Left ventricle myocardium superior (tissue), 1 donor: Measurements from ENCODE around the gene CFAP300. TPM values are rescaled to one million over a fixed set of nuclear protein-coding genes. Genes with fewer than 3 reads are reported as not detected.
A peak's percentile ranks its signal among the peaks of the same experiment; 100 is the strongest.

Experiments
- ATAC-seq: fragments of 200-7000 bp; cut with Tn5 transposase; one replicate; pipeline ENCODE4 v1.9.1; 2020; ENCODE audit warnings: mild to moderate bottlenecking, moderate library complexity
- DNase-seq: peaks from one replicate; pipeline ENCODE4 v3.0.0-alpha.2; 2020
- intact Hi-C: fragments of 100-400 bp; cut with micrococcal nuclease; formaldehyde crosslinking; loops from one replicate; pipeline ENCODE4 v1.11.0; 2022
- total RNA-seq: library from RNA; stranded (reverse); fragmentation: NEBNext Ultra II Directional; extraction: Animal tissue kit (Norgen Biotek cat#: 25700); gene quantifications from one replicate; pipeline ENCODE4 v1.2.1, GENCODE V29; 2021
- donor health status: DM: no; HTN: yes; CAD: no; lungs with severe emphysema.

The CFAP300 gene
- total RNA-seq, 1 donor from 2014 or later = 0.20 TPM

DNA sequence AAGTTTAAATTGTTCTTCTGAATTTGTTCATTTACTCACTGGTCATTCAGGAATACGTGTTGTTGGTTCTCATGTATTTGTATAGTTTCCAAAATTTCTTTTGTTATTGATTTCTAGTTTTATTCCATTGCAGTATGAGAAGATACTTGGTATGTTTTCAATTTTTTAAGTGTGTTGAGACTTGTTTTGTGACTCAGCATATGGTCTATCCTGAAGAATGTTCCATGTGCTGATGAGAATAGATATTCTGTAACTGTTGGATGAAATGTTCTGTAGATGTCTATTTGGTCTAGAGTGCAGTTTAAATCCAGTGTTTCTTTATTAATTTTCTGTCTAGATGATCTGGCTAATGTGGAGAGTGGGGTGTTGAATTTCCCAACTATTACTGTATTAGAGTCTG is 23.5 kb downstream of the CFAP300 start:
- intact Hi-C loops = no loop called here
- ATAC-seq = no peak
- no peak for DNase-seq

DNA sequence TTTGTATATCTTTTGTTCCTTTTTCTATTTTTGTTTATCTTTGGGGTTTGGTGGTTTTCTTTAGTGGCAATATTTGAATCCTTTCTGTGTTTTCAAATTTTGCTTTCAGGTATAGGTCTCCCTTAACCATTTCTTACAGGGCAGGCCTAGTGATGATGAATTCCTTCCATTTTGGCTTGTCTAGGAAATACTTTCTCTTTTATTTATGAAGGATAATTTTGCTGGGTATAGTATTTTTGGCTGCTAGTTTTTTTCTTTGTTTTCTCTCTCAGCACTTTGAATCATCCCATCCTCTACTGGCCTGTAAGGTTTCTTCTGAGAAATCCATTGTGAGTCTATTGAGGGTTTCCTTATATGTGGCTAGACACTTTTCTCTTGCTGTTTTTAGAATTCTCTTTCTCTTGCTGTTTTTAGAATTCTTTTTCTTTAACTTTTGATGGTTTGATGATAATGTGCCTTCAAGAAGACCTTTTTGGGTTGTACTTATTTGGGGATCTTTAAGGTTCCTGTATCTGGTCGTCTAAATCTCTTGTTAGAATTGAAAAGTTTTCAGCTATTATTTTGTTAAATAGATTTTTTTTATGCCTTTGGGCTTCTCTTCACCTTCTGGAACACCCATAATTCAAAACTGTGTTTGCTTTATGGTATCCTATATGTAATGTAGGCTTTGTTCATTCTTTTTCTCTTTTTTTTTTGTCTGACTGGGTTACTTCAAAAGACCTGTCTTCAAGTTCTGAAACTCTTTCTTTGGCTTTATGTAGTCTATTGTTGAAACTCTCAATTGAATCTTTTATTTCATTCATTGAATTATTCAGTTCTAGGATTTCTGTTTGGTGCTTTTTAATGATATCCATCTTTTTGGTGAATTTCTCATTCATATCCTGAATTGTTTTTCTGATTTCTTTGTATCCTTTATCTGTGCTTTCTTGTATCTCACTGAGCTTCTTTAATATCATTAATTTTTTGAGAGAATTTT is 24.5 kb downstream of the CFAP300 start:
- DNase-seq (no peak), ATAC-seq (no peak)
- intact Hi-C loops = no loop called here

DNA sequence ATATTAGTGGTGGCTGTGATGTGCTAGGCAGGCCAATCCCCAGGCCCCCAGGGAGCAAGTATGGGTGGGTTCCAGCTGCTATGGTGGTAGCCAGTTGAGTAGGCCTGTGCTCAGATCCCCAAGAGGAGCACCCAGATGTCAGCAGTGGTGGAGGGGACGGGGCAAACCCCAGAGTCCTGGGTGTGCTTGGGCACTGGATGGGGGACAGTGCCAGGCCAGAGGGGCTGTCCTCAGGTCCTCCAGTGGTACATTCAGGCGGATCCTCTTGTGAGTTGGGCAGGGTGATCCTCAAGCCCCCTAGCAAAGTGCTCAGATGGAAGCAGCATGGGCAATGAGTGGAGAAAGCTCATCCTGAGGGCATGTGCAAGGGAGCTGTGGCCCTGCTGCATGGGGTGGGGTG is 26.0 kb downstream of the CFAP300 start:
- ATAC-seq (no peak), DNase-seq (no peak)
- intact Hi-C loops = no loop called here

DNA sequence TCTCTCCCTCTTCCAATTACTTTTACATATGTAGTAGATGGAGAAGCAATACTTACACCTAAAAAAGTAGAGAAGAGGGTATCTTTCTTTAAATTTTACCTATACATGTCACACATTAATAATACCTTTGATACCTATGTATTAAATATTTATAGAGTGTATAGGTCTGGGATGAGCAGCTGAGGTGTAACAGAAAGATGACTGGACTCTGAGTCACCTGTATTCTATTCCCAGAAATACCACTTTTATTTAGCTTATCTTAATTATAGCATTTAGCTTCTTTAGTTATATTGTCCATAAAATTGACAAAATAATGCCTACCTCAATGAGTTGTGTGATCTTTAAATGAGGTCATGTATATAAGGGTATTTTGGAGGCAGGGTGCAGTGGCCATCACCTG is 32.4 kb downstream of the CFAP300 start:
- no peak for ATAC-seq
- no peak for DNase-seq

DNA sequence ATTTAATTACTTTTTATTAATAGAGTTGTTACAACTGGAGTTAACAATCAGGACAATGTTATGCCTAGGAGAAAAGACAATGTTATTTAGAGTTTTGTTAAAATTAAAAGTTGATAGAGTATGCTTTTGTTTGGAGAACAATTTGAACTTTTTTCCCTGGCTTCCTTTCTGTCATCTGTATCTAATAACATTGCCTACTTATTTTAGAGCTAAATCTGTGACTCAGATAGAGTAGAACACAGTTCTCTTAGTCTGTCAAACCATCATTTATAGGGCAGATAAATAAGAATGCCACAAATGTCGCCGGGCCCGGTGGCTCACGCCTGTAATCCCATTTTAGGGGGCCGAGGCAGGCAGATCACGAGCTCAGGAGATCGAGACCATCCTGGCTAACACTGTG is 34.1 kb downstream of the CFAP300 start:
- ATAC-seq (no peak), DNase-seq (no peak)
- intact Hi-C loops = no loop called here

More for the DNA sequence above, 32.4 kb downstream of the CFAP300 start:
- intact Hi-C loops = no loop called here

DNA sequence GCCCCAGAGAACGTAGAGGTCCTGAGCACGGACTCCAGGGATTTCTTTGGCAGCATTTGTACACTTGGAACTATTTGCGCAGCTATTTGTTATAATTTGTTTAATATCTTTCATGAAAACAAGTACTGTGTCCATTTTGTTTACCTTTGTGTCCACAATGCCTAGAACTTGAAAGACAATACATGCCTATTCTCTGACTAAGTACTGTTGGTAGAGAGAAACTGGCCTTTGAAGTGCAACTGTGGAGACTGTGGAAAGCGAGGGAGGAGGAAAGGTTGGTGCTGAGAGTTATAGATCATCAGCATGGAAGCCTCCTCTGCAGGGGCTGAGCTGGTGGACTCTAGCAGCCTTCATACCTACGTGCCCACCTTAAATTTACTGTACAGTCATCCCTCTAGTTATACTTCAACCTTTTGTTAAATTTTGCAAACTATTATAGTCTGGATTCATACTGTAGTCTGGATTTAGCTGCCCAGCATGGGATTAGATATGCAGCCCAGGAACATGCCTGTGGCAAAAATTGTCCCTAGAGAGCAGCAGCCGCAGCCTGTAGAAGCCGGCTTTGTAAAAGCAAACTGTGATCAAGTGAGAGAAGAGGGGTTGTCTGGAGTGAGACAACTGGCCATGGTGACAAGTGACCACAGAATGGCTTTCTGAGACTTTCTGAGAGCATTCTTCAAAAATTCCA is 38.8 kb downstream of the CFAP300 start:
- intact Hi-C loops = no loop called here
- no peak for ATAC-seq
- no peak for DNase-seq

DNA sequence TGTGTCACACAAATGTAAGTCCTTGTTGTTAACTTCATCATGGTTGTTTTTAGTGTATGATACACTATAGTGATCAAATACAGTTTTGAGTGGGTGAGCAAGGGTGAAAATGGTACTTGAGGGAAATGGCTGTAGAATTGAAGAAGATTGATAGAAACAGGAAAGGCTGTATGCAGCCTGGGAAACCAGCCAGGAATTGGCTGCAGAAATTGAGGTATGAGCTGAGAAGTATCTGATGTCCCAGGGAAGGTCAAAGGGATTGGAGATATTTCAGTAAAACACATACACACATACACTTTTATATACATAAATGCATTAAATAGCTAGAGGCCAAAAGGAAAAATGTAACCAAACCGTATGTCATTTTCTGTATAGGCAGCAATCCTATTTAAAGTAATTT is 49.9 kb downstream of the CFAP300 start:
- no peak for ATAC-seq
- intact Hi-C loops = no loop called here
- no peak for DNase-seq

DNA sequence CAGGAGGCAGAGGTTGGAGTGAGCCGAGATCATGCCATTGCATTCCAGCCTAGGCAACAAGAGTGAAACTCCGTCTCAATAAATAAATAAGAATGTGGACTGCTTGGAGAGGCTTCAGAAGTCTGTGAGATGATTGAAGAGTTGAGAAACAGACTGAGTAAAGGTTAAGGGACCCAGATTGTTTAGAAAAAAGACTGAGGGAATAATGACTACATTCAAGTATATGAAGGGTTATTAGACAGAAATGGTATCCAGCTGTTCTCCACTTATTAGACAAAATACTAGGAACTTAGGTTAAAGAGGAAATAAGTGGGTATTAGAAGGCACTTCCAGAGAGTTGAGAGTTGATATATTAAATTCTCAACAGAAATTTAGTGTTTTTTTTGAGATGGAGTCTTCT is 52.5 kb downstream of the CFAP300 start:
- ATAC-seq (no peak), DNase-seq (no peak)
- intact Hi-C loops = no loop called here

DNA sequence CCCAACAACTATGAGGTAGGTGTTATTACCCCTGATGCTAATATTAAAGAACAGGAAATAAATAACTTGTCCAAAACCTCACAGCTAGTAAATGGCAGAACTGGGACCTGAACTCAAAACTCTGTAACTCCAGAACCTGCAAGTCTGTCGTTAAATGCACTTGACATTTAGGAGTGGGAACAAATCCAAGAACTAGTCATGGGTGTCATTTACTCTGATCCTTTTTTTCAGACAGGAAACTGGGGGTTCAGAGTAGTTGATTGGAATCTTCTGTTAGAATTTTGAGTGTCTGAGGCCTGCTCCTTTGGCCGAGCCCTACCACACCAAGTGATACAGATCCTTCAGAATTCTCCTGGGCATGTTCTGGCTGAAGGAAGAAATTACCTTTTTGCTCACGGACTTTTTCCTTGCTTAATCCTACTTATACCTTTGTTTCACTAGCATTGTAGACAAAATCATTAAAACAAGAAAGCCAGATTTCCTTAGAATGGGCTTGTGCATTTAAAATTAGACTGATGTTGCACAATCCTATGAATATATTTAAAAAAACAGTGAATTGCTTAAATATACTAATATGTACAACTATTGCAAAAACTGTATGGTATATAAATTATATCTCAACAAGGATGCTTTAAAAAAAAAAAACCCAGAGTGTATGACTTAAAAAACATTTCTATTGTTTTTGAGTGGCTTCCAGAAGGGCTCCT is 61.6 kb downstream of the CFAP300 start:
- ATAC-seq = no peak
- intact Hi-C loops = no loop called here

DNA sequence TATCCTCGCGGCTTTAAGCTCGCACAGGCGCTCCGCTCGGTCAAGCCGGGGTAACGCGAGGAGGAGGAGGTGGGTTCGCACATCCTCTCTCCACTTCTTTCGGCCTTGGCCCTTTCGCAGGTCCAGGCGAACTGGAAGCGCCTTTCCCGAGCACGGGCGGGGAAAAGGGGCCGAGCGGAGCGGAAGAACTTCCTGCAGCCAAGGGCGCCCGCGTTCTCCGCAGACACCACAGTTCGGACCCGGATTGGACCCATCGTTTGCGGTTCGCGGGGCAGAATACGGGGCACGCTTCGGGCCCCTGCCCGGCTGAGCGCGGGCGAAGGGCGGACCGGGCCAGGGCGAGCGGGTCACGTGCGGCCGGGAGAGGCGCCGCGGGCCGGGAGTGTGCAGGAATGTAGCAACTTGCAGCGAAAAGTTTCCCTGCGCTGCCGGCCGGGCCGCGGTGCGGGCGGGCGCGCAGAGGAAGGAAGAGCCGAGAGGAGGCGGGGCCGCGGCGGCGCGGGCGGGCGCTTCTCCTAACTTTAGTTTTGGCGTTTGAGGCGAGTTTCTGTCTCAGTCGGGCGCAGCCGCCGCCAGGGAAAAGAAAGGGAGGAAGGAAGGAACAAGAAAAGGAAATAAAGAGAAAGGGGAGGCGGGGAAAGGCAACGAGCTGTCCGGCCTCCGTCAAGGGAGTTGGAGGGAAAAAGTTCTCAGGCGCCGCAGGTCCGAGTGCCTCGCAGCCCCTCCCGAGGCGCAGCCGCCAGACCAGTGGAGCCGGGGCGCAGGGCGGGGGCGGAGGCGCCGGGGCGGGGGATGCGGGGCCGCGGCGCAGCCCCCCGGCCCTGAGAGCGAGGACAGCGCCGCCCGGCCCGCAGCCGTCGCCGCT is 62.9 kb downstream of the CFAP300 start, which contains the start of gene YAP1:
TSS of gene YAP1 (plus strand) at position 552 of the 865 bp plus-strand sequence. CDS start 402 bp downstream, outside the sequence.
- intact Hi-C loops = loop anchor here (5.0 to 10.0 kb wide), 2 partner anchors 47 to 105 kb away; no protein-coding TSS in a partner anchor
- peak; percentile 94 for DNase-seq
- ATAC-seq = peak; percentile 90

More for the DNA sequence above, 61.6 kb downstream of the CFAP300 start:
- no peak for DNase-seq

DNA sequence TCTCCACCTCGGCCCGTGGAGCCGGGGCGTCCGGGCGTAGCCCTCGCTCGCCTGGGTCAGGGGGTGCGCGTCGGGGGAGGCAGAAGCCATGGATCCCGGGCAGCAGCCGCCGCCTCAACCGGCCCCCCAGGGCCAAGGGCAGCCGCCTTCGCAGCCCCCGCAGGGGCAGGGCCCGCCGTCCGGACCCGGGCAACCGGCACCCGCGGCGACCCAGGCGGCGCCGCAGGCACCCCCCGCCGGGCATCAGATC is 63.4 kb downstream of the CFAP300 start:
- ATAC-seq = peak; percentile 16
- DNase-seq = no peak
- intact Hi-C loops = loop anchor here (5.0 to 10.0 kb wide), 2 partner anchors 47 to 104 kb away; no protein-coding TSS in a partner anchor

DNA sequence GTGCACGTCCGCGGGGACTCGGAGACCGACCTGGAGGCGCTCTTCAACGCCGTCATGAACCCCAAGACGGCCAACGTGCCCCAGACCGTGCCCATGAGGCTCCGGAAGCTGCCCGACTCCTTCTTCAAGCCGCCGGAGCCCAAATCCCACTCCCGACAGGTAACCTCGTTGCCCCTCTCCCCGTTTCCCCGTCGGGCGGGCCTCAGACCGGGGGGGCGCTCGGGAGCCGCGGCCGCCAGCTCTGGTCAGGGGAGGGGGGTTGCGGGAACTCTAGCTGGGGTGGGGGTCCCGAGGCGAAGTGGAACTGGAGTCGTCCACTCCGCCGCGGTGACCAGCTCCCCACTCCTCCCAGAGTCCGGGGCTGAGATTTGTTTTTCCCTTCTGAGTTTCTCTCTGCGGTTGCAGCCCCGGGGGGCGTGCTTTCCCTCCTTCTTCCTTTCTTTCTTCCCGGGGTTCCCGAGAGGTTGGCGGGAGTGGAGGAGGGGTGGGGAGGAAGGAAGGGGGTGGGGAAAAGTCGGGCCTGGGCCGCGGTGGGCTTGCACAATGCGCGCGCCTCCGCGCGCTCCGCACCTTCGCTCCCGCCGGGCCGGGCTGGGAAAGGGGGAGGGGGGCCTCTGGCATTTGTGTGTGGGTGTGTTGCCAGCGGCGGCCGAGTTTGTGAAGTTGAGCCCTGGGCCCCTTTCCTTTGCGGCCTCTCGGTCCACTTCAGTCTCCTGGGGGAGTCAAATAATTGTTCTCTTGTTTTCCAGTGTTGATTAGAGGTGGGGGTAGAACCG is 64.0 kb downstream of the CFAP300 start:
- intact Hi-C loops = loop anchor here (5.0 to 10.0 kb wide), 2 partner anchors 46 to 104 kb away; no protein-coding TSS in a partner anchor
- DNase-seq = peak; percentile 82
- peak; percentile 69 for ATAC-seq

DNA sequence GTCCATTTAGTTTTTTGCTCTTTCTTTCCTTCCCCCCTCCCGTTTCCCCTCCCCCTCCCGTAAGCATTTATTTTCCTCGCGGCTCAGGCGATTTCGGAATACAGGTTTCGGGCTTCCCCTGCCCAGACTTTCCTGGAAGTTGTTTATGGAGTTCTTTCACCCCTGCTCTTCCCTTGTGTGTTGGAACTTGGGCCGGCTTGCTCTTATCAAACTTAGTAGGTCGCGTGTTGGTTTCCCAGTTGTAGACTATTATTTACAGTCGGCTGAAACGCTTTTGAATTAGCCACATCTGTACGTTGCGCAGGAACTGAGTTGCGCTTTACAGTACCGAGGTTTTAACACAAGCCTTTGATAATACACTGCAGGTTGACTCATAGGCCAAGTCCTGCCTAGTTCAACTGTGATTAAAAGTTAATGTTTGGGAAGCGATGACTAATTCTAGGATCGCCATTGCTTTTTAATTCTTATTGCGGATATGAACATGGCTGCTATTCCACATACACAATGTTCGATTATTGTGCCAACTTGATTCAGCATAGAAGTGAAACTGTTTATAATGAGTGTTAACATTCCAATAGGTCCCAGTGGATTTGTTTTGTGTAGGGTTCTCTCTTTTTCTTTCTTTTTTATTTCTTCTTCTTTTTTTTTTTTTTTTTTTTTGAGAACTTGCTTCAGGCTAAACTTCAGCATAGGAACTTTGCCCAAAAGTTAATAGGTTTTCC is 64.7 kb downstream of the CFAP300 start:
- ATAC-seq = peak; percentile 32
- no peak for DNase-seq
- intact Hi-C loops = loop anchor here (5.0 to 10.0 kb wide), 2 partner anchors 45 to 103 kb away; no protein-coding TSS in a partner anchor

DNA sequence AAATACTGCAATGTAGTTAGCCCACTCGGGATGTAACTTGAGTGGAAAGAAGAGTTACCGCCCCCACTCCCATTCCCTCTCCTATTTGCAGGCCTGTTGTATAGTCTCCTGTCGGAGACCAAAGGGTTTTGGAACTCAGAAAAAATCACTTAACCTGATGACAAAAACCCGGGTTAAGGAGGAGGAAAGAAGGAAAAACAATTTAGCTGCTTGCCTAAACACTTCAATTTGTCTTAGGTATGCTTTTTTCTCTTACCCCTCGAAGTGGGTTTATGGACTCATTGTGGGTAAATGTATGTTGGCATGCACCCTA is 65.2 kb downstream of the CFAP300 start:
- no peak for ATAC-seq
- intact Hi-C loops = loop anchor here (5.0 to 10.0 kb wide), 2 partner anchors 45 to 102 kb away; no protein-coding TSS in a partner anchor
- no peak for DNase-seq

DNA sequence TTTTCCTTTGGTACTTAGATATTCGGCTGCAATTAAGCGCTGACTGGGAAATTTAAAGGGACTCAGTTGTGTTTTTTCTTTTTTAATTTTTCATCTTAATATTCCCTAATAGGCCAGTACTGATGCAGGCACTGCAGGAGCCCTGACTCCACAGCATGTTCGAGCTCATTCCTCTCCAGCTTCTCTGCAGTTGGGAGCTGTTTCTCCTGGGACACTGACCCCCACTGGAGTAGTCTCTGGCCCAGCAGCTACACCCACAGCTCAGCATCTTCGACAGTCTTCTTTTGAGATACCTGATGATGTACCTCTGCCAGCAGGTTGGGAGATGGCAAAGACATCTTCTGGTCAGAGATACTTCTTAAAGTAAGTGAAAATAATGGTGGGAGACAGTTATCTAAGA is 66.8 kb downstream of the CFAP300 start:
- no peak for DNase-seq
- intact Hi-C loops = loop anchor here (5.0 to 10.0 kb wide), 2 partner anchors 43 to 101 kb away; no protein-coding TSS in a partner anchor
- ATAC-seq = no peak

DNA sequence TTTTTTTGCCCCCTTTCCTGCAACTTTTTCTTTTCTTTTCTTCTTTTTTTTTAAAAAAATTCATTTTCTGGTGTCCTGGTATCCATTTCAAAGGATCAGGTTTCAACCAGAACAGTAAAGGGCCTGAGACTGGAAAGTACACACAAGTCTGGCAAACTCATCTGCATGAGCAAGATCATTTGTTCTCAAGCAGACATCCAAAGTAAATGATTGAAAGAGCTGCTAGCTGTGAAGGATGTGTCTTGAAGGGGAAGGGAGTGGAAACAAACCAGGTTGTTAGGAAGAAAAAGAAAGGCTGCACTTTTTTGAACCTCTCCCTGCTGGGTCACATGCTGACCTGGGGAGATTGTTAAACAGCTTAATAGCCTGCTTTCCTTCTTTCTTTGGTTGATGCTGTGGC is 68.3 kb downstream of the CFAP300 start:
- ATAC-seq (no peak), DNase-seq (no peak)
- intact Hi-C loops = loop anchor here (10.0 kb wide), 1 partner anchor 99 kb away; no protein-coding TSS in a partner anchor
